ENCODE results near the gene UQCRHL. TPM values are rescaled to one million over a fixed set of nuclear protein-coding genes. Genes with fewer than 3 reads are reported as not detected.

The UQCRHL gene
- total and polyA plus RNA-seq, 10 of the 15 experiments (the other 5 are each of a cell fraction or from before 2014, with no cell fraction given) = 1.4 to 17.3 (median 5.7) TPM

DNA sequence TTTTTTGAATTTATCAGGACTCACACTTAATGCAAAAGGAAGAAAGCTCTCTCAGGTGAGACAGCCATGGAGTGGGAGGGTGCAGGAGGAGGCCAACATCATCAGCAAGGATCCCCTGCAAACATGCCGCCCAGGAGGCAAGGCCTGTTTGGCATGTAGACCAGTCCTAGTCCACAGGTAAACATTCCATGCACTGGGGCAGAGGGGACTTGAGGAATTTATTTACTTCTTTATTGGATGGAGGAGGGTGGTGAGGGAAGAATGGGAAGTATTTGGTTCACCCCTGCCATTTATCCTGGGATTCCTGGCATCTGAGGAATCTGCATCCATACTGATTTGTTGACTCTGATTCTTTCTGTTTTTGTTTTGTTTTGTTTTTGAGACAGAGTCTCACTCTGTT lies 1.5 kb upstream of the UQCRHL start:
- ChIA-PET RAD21 (ENCODE audit: unreplicated experiment) (interaction anchor here (1.8 kb wide), 1 partner anchor 17 kb away, joined by 7 read pairs; no protein-coding TSS in a partner anchor), CTCF (interaction anchor here (0.7 to 2.2 kb wide), 3 partner anchors 9 to 891 kb away, joined by 4 to 7 read pairs (median 5); no protein-coding TSS in a partner anchor), POLR2A (no interaction called here), SMC1A (ENCODE audit: uncharacterized antibody, unreplicated experiment) (no interaction called here)
- H3K9me3 ChIP-seq (replicated peaks; ENCODE audit: control insufficient read depth, insufficient read depth, low read length) = no peaks in the 10 kb centered on the region
- H3K79me2 ChIP-seq (ENCODE audit: control insufficient read depth, insufficient read depth, low read length) = no peaks in the 10 kb centered on the region
- H3K27me3 ChIP-seq (replicated peaks in 1 of 2; ENCODE audit: control insufficient read depth in 2 of 2, insufficient read depth in 2 of 2, low read length in 1 of 2) = no peaks in the 10 kb centered on the region
- H3K27ac ChIP-seq (ENCODE audit: control insufficient read depth, insufficient read depth) = no peak overlapping the region
- H3K4me1 ChIP-seq (ENCODE audit: control insufficient read depth, insufficient read depth, low read length) = no peaks in the 10 kb centered on the region
- no peak overlapping the region for H2AFZ ChIP-seq (ENCODE audit: control insufficient read depth, low read depth, low read length)
- no TSS peak for BruUV-seq (replicated peaks)
- no peak overlapping the region for H3K4me2 ChIP-seq (ENCODE audit: control insufficient read depth, insufficient read depth)
- no peak overlapping the region for H3K4me3 ChIP-seq
- intact Hi-C loops (cut with micrococcal nuclease; ENCODE audit: unreplicated experiment) (no loop called here), in situ Hi-C loops (cut with MboI) (no loop called here)
- ATAC-seq (no peak), DNase-seq (ENCODE audit: low read depth, low spot score) (no peak), FAIRE-seq (no peak)
- no peaks in the 10 kb centered on the region for H3K36me3 ChIP-seq (ENCODE audit: control insufficient read depth in 2 of 2, insufficient read depth in 2 of 2, low read length in 1 of 2)
- 92% methylated on average over 1 of the region's 1 CpG for WGBS (ENCODE audit: insufficient coverage, insufficient replicate concordance, low lambda C conversion rate, missing lambda C conversion rate)
- no peaks in the 10 kb centered on the region for H4K20me1 ChIP-seq (ENCODE audit: control insufficient read depth, insufficient read depth)
- H3K9ac ChIP-seq (ENCODE audit: control insufficient read depth, insufficient read depth, low read length) = no peak overlapping the region
- TF ChIP-seq CHD2 (IDR thresholded peaks at IDR 0.05; ENCODE audit: borderline replicate concordance, low read depth, low read length) (no peak), RBBP5 (conservative IDR thresholded peaks at IDR 0.05) (no peak), MYB (IDR thresholded peaks at IDR 0.05; ENCODE audit: borderline replicate concordance, low read depth, low read length) (no peak), SMARCA5 (IDR thresholded peaks at IDR 0.05) (no peak), HDGF (IDR thresholded peaks at IDR 0.05) (no peak), SUZ12 (IDR thresholded peaks at IDR 0.05; ENCODE audit: unreplicated experiment) (no peak), SIN3A (IDR thresholded peaks at IDR 0.05; ENCODE audit: low read depth, low read length) (no peak), WRNIP1 (IDR thresholded peaks at IDR 0.05; ENCODE audit: borderline replicate concordance, low read depth, low read length) (no peak), PBX3 (IDR thresholded peaks at IDR 0.05; ENCODE audit: insufficient replicate concordance, low read depth, low read length) (no peak), CEBPB (IDR thresholded peaks at IDR 0.05; ENCODE audit: borderline replicate concordance in 1 of 2, low read depth in 2 of 2, low read length in 2 of 2) (no peak)
- TF ChIP-seq, protein P1, sequence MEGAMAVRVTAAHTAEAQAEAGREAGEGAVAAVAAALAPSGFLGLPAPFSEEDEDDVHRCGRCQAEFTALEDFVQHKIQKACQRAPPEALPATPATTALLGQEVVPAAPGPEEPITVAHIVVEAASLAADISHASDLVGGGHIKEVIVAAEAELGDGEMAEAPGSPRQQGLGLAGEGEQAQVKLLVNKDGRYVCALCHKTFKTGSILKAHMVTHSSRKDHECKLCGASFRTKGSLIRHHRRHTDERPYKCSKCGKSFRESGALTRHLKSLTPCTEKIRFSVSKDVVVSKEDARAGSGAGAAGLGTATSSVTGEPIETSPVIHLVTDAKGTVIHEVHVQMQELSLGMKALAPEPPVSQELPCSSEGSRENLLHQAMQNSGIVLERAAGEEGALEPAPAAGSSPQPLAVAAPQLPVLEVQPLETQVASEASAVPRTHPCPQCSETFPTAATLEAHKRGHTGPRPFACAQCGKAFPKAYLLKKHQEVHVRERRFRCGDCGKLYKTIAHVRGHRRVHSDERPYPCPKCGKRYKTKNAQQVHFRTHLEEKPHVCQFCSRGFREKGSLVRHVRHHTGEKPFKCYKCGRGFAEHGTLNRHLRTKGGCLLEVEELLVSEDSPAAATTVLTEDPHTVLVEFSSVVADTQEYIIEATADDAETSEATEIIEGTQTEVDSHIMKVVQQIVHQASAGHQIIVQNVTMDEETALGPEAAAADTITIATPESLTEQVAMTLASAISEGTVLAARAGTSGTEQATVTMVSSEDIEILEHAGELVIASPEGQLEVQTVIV (IDR thresholded peaks at IDR 0.05; ENCODE audit: borderline replicate concordance, partially characterized antibody) = no peak
- TF ChIP-seq, protein P2, sequence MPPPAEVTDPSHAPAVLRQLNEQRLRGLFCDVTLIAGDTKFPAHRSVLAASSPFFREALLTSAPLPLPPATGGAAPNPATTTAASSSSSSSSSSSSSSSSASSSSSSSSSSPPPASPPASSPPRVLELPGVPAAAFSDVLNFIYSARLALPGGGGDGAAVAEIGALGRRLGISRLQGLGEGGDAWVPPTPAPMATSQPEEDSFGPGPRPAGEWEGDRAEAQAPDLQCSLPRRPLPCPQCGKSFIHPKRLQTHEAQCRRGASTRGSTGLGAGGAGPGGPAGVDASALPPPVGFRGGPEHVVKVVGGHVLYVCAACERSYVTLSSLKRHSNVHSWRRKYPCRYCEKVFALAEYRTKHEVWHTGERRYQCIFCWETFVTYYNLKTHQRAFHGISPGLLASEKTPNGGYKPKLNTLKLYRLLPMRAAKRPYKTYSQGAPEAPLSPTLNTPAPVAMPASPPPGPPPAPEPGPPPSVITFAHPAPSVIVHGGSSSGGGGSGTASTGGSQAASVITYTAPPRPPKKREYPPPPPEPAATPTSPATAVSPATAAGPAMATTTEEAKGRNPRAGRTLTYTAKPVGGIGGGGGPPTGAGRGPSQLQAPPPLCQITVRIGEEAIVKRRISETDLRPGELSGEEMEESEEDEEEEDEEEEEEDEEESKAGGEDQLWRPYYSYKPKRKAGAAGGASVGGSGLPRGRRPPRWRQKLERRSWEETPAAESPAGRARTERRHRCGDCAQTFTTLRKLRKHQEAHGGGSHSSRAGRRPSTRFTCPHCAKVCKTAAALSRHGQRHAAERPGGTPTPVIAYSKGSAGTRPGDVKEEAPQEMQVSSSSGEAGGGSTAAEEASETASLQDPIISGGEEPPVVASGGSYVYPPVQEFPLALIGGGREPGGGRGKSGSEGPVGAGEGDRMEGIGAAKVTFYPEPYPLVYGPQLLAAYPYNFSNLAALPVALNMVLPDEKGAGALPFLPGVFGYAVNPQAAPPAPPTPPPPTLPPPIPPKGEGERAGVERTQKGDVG (CRISPR knock-in tag; IDR thresholded peaks at IDR 0.05) = no peak
- TF ChIP-seq, protein P3, sequence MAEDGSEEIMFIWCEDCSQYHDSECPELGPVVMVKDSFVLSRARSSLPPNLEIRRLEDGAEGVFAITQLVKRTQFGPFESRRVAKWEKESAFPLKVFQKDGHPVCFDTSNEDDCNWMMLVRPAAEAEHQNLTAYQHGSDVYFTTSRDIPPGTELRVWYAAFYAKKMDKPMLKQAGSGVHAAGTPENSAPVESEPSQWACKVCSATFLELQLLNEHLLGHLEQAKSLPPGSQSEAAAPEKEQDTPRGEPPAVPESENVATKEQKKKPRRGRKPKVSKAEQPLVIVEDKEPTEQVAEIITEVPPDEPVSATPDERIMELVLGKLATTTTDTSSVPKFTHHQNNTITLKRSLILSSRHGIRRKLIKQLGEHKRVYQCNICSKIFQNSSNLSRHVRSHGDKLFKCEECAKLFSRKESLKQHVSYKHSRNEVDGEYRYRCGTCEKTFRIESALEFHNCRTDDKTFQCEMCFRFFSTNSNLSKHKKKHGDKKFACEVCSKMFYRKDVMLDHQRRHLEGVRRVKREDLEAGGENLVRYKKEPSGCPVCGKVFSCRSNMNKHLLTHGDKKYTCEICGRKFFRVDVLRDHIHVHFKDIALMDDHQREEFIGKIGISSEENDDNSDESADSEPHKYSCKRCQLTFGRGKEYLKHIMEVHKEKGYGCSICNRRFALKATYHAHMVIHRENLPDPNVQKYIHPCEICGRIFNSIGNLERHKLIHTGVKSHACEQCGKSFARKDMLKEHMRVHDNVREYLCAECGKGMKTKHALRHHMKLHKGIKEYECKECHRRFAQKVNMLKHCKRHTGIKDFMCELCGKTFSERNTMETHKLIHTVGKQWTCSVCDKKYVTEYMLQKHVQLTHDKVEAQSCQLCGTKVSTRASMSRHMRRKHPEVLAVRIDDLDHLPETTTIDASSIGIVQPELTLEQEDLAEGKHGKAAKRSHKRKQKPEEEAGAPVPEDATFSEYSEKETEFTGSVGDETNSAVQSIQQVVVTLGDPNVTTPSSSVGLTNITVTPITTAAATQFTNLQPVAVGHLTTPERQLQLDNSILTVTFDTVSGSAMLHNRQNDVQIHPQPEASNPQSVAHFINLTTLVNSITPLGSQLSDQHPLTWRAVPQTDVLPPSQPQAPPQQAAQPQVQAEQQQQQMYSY (CRISPR knock-in tag; IDR thresholded peaks at IDR 0.05) = no peak
